HG02885 (cell line): ENCODE measurements around the gene PTPRN2.

Source experiments
- ATAC-seq: cut with Tn5 transposase; IDR thresholded peaks from one replicate; pipeline ENCODE4 v1.9.1; 2021; ENCODE audit warnings: mild to moderate bottlenecking; ENCODE audit not compliant: unreplicated experiment, poor library complexity

Gene PTPRN2

DNA sequence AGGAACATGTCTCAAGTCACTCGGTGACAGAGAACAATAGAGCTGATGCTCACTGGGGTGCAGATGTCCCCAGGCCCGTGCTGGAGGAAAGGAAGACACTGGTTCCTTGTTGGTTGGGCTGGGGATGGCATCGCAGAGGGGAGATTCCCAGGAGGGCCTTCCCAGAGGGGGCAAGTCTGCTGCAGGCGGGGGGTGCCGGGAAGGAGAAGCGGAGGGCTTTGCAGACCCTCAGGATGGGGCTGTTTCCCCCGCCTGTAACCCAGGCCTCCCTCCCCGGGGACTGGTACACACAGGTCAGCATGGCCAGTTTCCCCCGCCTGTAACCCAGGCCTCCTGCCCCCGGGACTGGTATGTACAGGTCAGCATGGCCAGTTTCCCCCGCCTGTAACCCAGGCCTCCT, 967.0 kb downstream of the PTPRN2 start:
- no peak for ATAC-seq

- no peak for ATAC-seq
Observed at GRCh38 chr7:157619753-157620525, 967.7 kb downstream of the PTPRN2 start.

- ATAC-seq, result no peak
Observed at GRCh38 chr7:157618823-157619606, 968.6 kb downstream of the PTPRN2 start.

GRCh38 chr7:157618091-157618726, 969.4 kb downstream of the PTPRN2 start:
- ATAC-seq, result no peak

GRCh38 chr7:157617401-157617800, 970.2 kb downstream of the PTPRN2 start:
- no peak for ATAC-seq

GRCh38 chr7:157616931-157617330, 970.7 kb downstream of the PTPRN2 start:
- no peak for ATAC-seq

- no peak for ATAC-seq
Observed at GRCh38 chr7:157616426-157616825, 971.2 kb downstream of the PTPRN2 start.

GRCh38 chr7:157615852-157616251, 971.8 kb downstream of the PTPRN2 start:
- ATAC-seq, result no peak

- no peak for ATAC-seq
Observed at GRCh38 chr7:157615101-157615817, 972.4 kb downstream of the PTPRN2 start.

GRCh38 chr7:157614457-157615020, 973.1 kb downstream of the PTPRN2 start:
- ATAC-seq, result no peak

DNA sequence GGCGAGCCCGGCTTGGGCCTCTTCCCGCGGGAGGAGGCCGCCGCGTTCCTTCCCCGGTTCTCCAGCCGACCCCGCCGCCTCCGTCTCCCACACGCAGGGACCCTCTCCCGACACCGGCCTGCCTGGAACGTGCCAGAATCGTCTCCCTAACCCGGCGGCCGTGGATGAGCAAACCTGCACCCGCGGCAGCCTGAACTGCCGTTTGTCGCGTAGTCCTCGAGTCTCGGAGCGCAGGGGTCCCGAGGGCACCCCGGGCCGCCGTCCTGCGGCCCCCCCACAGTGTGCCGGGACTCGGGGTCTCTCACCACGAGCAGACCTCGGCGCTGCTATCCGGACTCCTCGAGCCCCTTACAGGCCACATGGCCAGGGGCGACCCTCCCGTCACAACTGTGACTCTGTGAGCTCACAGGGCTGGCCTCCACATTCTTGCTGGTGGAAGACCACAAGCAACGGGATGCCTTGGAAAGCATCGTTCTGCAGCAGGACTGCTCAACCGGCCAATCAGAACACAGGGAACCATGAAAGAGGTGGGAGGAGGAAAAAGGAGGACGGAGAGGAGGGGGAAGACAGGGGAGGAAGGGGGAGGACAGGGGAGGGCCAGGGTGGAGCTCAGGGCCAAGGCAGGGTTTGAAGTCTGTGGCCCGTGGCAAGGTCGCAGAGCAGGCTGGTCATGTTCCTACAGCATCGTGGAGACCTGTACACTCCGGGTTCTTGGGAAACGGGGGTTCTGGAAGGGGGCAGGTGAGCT, 973.9 kb downstream of the PTPRN2 start:
- ATAC-seq, result no peak

DNA sequence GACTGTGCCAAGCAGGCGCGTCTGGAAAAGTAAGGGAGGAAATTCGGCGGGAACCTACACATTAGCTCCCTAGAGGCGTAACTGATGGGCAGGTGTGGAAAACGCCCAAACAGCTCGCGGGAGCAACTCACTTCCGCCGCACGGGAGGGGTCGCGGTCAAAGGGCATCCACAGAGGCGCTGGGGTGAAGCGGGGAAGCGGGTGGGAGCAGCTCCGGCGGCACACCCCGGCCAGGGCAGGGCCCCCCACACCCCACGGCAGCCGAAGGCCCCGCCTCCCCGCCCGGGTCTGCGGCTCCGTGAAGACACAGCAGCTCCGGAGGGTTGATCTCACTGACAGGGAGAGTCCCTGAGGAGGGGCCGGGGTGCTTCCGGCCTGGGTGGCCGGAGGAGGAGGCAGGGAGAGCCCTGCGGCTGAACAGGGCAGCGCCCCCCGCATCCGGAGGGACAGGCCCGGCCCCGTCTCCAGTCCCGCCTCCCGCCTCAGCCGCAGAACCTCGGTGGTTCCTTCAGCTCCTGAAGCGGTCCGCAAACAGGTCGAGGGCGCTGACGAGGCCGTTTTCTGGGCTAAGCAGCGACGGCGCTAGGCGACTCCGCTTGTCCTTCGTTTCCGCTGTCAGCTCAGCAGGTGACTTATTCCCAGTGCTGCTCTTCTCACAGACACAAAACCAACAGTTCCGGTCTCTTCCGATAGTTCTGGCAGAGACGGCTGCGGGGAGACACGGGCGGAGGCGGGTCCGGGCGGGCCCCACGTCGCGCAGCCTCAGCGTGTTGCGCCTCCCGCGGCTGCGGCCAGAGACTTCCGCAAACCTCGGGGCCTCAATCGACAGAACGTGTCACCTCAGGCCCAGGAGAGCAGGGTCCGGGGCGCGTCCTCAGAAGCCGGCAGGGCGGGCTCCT, 974.7 kb downstream of the PTPRN2 start:
- ATAC-seq, result peak; percentile 67

DNA sequence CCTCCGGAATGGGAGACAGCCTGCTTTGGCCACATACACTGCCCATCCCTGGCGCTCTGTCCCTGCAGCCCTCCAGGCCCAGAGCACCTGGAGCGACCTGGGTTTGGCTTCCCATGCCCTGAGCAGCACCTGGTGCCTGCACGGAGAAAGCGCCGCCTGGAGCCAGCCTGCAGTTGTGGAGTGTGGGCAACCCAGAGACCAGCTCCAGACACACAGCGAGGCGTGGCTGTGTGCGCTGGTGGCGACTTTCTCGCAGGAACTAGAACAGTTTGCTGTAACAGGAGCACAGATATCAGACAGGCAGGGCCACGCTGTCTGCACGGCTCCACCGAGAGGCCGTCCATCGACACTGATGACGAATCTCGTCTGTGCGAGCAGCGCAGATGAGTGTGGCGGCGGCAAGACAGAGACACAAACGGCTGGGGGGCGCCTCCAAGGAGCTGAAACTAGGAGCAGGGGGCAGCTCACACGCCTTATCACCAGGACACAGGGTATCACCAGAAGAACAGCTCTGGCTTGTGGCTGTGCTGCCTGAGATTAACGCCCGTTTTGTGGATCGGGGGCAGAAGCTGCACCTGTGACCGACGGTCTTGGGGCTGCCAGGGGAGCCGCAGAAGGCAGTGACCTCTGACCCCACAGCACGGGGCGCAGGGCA, 975.5 kb downstream of the PTPRN2 start:
- no peak for ATAC-seq

- ATAC-seq, result no peak
Observed at GRCh38 chr7:157611341-157611740, 976.3 kb downstream of the PTPRN2 start.

GRCh38 chr7:157610671-157611295, 976.8 kb downstream of the PTPRN2 start:
- no peak for ATAC-seq

DNA sequence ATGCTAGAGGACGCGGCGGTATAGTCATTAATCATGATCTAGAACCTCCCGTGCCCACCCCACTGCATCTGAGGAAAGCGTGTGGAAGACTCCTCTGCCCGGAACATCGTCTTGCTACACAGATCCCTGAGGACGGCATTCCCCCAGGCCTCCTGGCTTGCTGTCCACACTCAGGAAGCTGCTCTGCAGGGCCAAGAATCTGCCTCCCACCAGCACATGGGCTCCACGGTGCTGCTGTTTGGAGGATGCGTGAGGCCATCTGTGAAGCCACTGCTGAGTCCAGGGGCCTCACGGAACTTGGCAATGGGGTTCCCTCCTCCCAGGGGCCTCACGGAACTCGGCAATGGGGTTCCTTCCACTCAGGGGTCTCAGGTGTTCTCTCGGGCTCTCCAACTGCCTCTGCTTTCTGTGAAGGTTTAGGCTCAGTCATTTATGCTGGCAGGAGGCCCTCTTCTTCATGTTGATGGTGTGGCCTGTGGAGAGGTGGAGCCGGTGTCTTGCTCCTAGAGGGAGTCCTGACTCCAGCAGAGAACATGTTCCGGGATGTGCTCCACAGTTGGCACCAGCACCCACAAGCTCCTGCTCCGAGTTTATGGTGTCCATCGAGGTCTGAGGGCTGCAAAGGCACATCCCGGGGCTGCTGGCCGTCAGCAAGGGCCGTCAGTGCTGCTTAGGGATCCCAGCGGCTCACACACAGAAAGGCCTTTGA, 977.5 kb downstream of the PTPRN2 start:
- ATAC-seq, result no peak

GRCh38 chr7:157609516-157609915, 978.1 kb downstream of the PTPRN2 start:
- ATAC-seq, result no peak
